T-helper 2 cell (primary cell): ENCODE results near the gene SIPA1.

ENCODE experiments used
- DNase-seq, 5 experiments: peaks; one replicate each; pipeline versions ENCODE4 v3.0.0 to v3.0.0-alpha.2; 2012 to 2022

The SIPA1 gene

DNA sequence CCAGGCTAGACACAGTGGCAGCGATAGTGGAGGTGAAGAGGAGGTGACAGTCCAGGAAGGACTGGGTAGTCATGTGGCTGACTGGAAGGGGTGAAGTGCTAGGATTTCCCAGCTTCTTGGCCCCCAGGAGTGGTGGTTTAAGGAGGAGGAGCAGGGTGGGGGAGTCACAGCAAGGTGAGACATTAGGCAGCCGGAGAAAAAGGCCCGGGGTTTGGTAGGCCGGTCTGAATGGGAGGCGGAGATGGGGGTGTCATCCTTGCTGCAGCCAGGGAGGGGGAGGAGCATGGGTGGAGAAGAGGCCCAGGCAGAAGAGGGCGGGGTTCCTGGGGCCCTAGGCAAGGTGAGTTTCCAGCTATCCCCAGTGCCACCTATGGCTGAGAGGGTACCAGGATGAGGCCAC is 6.1 kb downstream of the SIPA1 start:
- DNase-seq = peak in 1 of 5 experiments; percentile 38

DNA sequence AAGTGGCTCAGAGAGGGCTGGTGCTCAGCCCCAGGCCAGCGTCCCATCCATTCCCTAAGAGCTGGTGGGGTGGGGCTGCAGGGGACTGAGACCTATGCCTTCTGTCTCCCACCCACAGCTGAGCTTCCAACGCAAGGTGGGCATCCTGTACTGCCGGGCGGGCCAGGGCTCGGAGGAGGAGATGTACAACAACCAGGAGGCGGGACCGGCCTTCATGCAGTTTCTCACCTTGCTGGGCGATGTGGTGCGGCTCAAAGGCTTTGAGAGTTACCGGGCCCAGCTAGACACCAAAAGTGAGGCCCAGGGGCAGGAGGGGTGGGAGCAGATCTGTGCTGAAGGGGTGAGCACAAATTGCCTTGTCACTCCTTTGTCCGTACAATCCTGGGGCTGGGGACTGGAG is 6.9 kb downstream of the SIPA1 start:
- DNase-seq = no peak

DNA sequence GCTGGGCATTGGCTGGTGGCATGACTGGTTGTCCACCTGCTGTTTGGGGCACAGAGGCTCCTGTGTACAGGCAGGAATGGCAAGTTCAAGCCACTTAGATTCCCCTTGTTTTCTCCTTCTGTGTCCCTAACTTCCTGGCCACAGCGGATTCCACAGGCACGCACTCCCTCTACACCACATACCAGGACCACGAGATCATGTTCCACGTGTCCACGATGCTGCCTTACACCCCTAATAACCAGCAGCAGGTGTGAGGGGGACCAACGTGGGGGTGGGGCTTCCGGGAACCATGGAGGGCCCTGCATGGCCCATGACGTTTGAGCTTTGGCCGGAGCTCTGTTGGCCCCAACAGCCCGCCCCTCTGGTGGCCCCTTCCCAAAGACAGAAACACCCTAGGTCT is 7.8 kb downstream of the SIPA1 start:
- DNase-seq = no peak

DNA sequence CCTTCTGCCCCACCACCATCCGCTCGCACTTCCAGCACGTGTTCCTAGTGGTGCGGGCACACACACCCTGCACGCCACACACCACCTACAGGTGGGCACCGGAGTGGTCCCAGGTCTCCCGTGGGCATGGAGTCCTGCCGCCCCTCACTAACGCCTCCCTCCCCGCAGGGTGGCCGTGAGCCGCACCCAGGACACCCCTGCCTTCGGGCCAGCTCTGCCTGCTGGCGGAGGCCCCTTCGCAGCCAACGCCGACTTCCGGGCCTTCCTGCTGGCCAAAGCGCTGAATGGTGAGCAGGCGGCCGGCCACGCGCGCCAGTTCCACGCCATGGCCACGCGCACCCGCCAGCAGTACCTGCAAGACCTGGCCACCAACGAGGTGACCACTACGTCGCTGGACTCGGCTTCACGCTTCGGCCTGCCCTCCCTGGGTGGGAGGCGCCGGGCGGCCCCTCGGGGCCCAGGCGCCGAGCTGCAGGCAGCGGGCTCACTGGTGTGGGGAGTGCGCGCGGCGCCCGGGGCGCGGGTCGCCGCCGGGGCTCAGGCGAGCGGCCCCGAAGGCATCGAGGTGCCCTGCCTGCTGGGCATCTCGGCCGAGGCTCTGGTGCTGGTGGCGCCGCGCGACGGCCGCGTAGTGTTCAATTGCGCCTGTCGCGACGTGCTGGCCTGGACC is 8.5 kb downstream of the SIPA1 start:
- no peak for DNase-seq

DNA sequence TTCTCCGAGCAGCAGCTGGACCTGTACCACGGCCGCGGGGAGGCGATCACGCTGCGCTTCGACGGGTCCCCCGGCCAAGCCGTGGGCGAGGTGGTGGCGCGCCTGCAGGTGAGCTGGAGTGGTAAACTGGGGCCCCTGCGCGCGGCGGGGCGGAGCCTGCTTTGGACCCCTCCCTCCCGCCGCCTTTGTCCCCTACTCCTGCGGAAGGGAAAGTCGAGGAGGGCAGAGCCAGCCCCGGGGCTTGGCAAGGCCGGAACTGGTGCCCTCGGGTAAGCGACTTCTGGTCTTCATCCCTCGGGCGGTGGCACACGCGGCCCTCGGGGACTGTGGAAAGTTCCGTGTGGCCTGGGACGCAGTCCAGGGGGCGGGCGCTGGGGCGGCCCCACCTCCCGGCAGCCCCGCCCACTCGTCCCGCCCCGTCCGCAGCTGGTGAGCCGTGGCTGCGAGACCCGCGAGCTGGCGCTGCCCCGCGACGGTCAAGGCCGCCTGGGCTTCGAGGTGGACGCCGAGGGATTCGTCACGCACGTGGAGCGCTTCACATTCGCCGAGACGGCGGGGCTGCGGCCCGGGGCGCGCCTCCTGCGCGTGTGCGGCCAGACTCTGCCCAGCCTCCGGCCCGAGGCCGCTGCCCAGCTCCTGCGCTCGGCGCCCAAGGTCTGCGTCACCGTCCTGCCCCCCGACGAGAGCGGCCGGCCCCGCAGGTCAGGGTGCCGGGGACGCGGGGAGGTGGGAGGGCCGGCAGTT is 9.2 kb downstream of the SIPA1 start:
- DNase-seq = no peak

DNA sequence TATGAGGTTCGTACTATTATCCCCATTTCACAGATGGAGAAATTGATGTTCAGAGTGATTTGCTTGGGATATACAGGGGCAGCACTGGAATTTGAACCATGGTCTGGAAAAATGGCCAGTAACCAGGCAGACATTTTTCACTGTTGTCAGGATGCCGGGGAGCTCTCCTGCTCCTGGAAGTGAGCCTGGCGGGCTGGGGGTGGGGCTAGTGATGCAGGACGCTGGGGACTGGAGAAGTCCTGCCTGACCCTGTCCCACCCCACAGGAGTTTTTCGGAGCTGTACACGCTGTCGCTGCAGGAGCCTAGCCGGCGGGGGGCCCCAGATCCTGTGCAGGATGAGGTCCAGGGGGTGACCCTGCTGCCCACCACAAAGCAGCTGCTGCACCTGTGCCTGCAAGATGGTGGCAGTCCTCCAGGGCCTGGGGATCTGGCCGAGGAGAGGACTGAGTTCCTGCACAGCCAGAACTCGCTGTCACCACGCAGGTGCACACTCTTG is 11.1 kb downstream of the SIPA1 start:
- DNase-seq = no peak

DNA sequence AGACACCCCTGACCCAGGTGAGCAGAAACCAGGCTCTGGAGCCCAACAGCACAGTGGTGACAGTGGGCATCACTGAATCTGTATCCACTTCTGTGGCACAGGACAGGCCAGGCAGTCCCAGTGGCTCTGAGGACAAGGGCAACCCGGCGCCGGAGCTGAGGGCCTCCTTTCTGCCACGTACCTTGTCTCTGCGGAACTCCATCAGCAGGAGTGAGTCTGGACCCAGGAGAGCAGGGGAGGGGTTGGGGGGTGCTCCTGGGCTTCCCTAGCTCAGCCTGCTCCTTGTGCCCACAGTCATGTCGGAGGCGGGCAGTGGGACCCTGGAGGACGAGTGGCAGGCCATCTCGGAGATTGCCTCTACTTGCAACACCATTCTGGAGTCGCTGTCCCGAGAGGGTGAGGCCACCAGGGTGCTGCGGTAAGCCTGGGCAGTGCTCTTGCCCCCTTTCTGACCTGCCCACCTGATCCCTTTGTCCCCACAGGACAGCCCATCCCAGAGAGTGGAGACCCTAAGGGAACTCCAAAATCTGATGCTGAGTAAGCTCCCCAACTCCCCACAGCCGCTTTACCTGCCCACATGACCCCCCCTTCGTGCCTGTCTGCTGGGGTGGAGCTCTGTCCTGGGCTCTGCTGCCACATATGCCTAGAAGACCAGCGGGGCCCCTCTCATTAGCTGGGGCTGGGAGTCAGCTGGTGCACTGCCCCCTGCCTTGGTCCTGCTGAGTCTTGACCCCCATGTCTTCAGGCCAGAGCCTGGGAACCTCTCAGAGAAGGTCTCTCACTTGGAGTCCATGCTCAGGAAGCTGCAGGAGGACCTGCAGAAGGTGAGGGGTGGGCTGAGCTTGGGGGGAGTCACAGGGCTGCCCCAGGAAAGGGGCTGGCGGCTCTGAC is 12.0 kb downstream of the SIPA1 start:
- DNase-seq = no peak

DNA sequence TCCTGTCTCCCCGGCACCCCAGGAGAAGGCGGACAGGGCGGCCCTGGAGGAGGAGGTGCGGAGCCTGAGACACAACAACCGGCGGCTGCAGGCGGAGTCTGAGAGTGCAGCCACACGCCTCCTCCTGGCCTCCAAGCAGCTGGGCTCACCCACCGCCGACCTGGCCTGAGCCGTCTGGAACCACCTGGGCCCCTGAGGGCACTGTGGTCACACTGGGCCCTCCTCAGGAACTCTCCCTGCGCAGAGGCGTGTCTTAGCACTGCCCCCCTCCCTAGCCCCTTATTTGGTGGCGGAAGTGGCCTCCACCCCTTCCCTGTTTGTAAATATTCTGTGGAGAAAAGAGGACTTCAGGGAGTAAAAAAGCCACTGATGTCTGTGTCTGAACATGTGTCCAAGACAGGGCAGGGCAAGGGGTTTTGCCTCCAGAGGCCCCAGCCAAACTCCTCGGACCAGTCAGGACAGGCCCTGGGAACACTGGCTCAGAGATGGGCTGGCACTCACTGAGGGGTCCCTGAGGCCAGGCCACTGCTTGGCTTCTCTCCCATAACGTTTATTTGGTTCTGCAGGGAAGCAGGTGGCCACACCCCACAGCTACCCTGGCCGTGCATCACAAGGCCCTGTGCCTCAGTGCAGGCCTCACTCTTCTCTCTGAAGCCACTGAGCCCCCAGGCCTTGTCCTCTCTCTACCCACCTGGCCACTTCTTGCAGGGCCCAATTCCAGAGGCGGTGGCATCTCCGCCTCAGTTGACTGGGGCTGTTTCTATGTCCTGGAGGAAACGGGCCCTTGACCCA is 12.8 kb downstream of the SIPA1 start:
- no peak for DNase-seq

DNA sequence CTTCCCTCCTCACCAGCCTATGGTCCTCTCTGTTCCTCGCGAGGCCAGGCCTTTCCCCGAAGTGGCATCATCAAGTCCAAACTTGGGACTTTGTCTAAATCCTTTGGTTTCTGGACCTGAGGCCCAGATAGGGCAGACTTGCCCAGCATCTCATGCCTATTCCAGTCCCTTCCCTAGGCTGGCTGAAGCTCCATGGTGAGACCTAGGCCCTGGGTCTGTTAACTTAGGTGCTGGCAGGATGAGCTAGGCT is 13.4 kb downstream of the SIPA1 start:
- DNase-seq = no peak

DNA sequence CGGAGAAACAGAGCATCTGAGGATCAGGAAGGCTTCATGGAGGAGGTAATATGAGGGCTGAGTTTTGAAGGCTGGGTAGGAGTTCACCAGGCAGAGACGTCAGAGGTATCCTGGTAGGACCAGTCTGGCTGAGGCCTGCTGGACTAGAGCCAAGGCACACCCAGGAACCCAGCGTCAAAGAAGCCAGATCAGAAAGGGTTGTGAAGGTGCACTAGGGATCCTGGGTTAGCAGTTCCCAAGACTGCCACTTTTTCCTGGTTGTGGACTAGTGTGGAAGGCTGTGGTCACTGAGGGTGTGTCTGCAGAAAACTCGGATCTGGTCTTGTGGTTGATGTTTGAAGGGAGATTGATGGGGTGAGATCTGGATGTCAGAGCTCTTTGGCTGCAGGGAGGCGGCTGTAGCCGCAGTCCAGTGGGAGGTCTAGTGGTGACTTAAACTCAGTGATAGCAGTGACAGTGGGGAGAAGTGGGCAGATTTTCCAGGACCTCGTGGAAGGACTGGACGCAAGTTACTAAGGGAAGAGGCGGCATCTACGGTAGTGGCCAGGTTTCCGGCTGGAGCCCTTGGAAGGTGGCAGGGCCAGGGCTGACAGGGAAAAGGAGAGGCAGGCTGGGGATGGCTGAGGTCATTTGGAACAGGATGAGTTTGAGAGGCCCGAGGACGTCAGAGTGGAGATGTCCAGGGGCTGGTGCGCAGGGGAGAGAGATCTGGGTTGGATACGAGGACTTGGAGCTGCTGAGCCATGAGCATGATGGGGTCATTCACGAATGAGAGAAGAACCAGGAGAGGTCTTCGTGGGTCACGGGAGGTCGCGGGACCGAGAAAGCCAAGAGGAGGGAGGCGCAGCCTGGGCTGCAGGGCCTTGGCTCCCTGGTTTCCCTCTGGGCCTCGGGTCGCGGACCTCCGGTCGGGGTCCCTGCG is 13.9 kb downstream of the SIPA1 start:
- DNase-seq = no peak

DNA sequence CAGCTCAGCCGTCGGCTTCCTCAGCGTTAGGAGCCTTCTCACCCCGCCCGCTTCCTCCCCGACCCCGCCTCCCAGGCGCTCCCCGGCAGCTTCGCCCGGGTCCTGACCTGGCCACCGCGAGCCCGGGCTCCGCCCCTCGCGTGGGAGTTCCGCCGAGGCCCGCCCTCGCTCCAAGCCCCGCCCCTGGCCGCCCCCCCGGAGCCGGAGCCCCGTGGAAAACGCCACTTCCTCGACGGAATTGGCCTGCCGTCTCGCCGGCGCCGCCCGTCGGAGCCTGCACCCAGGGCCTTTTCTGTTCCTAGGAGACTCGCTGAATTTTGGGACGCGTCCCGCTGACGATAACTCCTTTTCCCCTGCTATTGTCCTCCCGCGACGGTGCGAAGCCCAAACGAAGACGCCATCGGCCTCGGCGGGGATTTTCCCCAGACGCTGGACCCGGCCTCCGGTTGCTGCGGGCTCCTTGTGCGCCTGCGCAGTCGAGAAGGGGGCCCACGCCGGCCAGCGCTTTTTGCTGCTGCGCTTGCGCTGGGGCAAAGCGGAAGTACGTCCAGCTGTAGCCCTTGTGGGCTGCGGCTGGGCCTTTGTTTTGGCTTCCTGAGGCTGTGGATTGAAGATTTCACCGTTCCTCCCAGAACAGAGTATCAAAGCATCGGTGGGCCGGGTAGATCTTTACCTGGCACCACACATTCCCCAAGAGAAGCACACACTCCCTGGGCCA is 14.8 kb downstream of the SIPA1 start:
- DNase-seq = peak; percentile 92 to 98 (median 93)

DNA sequence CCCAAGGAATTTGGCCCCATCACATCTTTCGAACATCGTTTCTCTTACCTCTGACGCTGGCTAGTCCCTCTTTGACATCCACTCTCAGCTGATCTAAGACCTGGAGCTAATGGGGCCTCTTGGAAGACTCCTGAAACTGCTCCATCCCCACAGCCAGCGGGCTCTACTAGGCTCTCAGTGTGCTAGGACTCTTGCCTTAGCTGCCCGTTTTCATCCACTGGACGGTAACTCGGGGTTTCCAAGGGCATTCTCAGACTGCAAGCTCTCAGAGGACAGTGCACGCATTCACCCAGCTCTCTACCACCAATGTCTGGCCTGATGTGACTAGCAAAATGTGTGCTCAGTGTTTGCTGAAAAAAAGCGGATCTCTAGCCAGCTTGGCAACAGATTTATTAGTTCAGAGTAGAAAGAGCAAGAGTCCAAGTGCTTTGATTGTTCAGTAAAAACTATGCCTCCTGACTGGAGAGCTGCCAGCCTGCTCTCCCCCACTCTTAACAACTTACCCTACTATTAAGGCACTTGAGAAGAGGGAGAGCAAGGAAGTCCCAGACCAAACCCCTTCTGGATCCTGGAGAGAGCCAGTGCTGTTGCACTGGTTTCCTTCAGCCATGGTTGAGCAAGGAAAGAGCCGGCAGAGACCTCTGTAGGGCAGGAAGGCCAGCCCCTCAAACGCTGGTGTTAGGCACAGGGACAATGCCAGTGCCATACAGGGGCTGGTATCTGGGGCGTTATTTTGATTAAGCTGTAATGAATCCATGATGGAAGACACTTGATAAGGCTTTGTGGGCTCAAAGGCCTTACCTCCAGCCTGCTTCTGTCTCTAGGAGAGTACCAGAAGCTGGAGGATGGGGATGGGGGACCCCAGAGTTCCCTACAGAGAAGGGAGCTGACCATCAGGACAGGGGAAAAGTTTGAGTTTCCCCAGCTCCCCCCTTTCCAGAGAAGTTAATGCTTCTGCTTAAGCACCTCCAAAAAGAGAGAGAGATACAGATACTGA is 15.6 kb downstream of the SIPA1 start:
- DNase-seq = no peak

DNA sequence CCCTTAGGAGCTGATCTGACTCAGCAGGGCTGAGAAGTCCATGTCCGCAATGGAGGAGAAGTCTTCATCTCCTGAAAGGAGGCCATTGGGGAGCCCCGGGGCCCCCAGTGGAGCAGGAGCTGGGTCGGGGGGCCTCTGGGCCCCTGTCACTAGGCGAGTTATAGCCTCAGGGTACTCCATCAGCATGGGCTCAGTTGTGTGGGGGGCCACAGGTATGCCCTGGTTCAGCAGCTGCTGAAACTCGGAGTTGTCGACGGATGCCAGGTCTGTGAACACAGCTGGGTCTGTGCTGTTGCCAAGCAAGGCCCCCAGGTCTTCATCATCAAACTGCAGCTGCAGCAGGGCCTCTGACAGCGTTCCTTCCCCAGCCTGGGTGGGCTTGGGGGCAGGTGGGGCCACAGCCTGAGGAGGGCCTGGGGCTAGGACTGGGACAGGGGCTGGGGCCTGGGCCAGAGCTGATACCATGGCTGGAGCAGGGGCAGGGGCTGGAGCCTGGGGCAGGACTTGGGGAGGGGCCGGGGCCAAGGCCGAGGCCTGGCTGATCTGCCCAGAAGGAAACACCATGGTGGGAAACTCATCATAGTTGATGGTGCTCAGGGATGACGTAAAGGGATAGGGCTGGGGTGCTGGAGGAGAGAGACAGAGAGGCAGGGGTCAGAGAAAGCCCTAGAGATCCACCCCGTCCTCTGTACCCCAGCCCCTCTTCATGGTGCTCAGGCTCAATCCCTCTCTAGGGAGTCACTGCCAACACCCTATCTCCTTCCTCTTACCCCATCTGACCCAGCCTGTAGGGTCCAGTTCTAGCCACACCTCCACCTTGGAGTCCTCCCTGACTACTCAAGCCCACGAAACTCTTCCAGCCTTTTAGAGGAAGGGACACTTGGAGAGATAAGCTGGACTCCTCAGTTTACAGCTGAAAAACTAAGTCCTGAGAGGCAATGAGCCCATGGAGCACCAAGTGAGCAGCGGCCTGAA is 16.8 kb downstream of the SIPA1 start:
- DNase-seq = no peak

DNA sequence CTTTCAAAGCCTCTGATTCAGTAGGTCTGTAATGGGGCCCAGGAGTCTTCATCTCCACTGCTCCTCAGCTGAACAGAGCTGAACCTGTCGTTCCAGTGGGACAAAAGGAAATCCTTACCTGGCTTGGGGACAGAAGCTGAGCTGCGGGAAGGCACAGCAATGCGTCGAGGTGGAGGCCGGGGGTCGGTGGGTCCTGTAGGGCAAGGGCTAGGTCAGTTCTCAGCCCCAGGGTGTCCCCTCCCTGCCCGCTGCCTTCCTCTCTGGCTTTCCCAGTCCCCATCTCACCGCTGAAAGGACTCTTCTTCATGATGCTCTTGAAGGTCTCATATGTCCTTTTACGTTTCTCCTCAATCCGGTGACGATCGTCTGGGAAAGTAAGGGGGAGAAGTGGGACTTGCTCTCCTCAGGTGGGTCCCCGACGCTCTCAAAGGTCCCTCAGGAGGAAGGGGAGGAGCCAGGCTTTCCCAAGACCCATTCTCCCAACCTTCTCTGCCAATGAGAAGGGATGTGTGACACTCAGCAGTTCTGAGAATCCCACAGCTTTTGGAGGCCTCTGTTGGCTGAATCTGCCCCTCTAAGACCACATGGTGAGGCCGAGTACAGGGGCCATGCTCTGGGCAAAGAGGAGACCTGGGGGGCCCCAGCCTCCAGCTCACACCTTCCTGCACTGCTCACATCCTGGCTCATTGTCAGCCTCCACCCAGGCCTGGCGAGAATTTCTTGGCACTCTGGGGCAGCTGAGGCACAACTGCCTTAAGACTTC is 17.9 kb downstream of the SIPA1 start:
- DNase-seq = no peak

DNA sequence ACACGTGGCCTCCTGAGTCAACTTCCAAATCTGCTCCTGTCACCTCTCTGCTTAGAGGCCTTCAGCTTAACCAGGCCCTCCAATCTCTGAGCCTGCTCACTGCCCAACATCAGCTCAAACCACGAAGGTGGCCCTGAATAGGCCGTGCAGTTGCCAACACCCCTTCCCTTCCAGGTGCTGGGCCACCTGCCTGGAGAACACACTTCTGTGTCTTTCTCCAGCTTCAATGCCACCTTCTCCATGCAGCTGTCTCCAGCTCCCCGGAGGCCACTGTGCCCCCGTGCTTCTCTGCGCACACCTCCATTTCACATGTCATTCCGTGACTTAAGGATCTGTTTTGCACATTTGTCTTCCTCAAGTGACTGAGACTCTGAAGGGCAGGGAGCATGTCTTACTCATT is 19.5 kb downstream of the SIPA1 start:
- DNase-seq = no peak

DNA sequence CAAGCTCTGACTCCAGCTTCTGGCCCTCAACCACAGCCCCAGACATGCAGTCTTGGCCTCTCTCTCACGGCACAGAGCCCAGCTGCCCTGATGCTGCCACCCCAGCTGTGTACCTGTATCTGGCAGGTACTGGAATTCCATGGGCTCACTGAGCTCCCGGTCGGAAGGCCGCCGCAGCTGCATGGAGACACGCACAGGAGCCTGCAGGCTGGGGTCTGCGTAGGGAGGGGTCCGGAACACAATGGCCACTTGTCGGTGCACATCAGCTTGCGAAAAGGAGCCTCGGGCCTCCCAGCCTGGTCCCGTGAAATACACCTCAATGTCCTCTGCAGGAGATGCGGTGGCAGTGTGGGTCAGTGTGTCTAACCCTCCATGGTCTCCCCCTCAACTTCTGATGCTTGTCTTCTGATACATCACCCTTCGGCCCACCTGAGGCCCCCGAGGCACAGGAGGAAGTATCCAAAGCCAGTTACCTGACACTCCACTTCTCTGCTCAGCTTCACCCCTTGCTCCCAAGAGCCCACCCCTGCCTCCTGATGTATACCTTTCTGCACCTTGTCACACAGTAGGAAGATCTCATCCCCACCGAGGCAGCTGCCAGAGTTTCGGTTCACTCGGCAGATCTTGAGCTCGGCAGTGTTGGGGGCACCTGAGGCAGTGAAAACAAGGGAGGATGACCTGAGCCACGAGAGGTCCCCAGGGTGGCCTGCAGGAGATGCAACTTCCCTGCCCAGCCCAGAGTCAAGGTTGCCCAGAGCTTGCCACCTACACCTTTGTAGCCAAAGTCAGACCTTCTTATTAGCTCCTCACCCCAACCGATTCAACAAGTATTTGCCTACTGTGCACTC is 20.5 kb downstream of the SIPA1 start:
- DNase-seq = no peak

DNA sequence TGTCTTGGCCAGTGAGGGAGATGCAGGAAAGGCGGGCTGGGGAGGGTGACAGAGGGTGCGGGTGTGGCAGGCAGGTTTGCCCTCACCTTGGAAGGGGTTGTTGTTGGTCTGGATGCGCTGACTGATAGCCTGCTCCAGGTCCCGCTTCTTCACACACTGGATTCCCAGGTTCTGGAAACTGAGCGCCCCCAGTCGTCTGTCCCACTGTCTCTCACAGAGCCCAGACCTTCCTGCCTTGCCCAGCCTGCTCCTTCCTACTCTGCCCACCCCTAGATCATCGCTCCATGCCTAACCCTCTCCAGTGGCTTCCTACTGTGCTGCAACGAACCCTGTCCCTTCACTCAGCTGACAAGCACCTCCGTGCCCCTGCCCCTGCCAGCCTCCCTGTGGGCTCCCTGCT is 22.1 kb downstream of the SIPA1 start:
- no peak for DNase-seq
